Endothelial cell of umbilical vein (primary cell): Measurements from ENCODE around the gene ITGA11. TPM values are rescaled to one million over a fixed set of nuclear protein-coding genes. Genes with fewer than 3 reads are reported as not detected.

Source experiments
- BruUV-seq: library from RNA; stranded (reverse); fragments of 400-500 nt; replicated peaks from 2 replicates; lab custom pipeline; 2021; lab: Mats Ljungman, UMichigan
- CTCF ChIA-PET: fragments of 300-600, 350-600 bp; sonication (Branson Sonifier 250); formaldehyde crosslinking; loops from one replicate; lab custom pipeline; 2021; ENCODE audit warnings: antibody characterized with exemption, inconsistent platforms; lab: Charles Lee
- POLR2A ChIA-PET: fragments of 300-600, 350-600 bp; sonication (Branson Sonifier 250); formaldehyde crosslinking; loops from one replicate; lab custom pipeline; 2021; ENCODE audit warnings: antibody characterized with exemption, inconsistent platforms; lab: Charles Lee
- DNase-seq: peaks from one replicate; pipeline ENCODE4 v3.0.0-alpha.2; 2011; ENCODE audit warnings: low read depth, low spot score
- FAIRE-seq: peaks from 2 replicates; lab custom pipeline; 2011; peaks lifted over from hg19 to GRCh38; lab: Jason Lieb, UNC
- H2AFZ ChIP-seq: 2 replicates; pipeline ENCODE4 v1.6.0; 2012; ENCODE audit warnings: low read depth, low read length, control low read depth, inconsistent platforms
- H3K27ac ChIP-seq: 2 replicates; pipeline ENCODE4 v1.5.1; 2011; ENCODE audit warnings: low read depth, mild to moderate bottlenecking, control low read depth, low read length, moderate library complexity; ENCODE audit not compliant: insufficient read depth
- H3K27me3 ChIP-seq, 2 experiments: 2 replicates each; pipeline versions ENCODE4 v1.6.0 to v1.6.1; 2011; ENCODE audit warnings: low read length in 2 of 2, mixed read lengths in 1 of 2; ENCODE audit not compliant: control insufficient read depth in 2 of 2, insufficient read depth in 2 of 2
- H3K36me3 ChIP-seq, 2 experiments: 2 replicates in 1 of 2; 3 replicates in 1 of 2; pipeline ENCODE4 v1.5.1; 2011; ENCODE audit warnings: low read length in 2 of 2, mild to moderate bottlenecking in 1 of 2, moderate library complexity in 1 of 2; ENCODE audit not compliant: control insufficient read depth in 2 of 2, insufficient read depth in 2 of 2; ENCODE audit errors: extremely low read depth in 1 of 2
- H3K4me1 ChIP-seq: 3 replicates; pipeline ENCODE4 v1.5.1; 2011; ENCODE audit warnings: mild to moderate bottlenecking, low read length; ENCODE audit not compliant: control insufficient read depth, insufficient read depth; ENCODE audit errors: extremely low read depth
- H3K4me2 ChIP-seq: 2 replicates; pipeline ENCODE4 v1.6.1; 2011; ENCODE audit warnings: low read length, control low read depth, mixed read lengths; ENCODE audit not compliant: insufficient read depth
- H3K4me3 ChIP-seq, 3 experiments: fragments of 200-600 bp in 1 of 3; sonication (generic), shearing (Covaris generic) in 1 of 3; replicated peaks in 1 of 3; 2 replicates each; pipeline ENCODE4 v1.5.1; 2011 to 2016; ENCODE audit warnings: control low read depth in 3 of 3, low read length in 3 of 3, mild to moderate bottlenecking in 2 of 3, inconsistent platforms in 1 of 3, low read depth in 1 of 3, moderate library complexity in 1 of 3; ENCODE audit not compliant: insufficient read depth in 1 of 3
- H3K79me2 ChIP-seq: 2 replicates; pipeline ENCODE4 v1.6.0; 2012; ENCODE audit warnings: low read length, inconsistent platforms; ENCODE audit not compliant: control insufficient read depth, insufficient read depth
- H3K9ac ChIP-seq: replicated peaks from 2 replicates; pipeline ENCODE3; 2011; ENCODE audit warnings: low read length, control low read depth; ENCODE audit not compliant: insufficient read depth; ENCODE audit errors: extremely low read depth
- H3K9me1 ChIP-seq: replicated peaks from 3 replicates; pipeline ENCODE4 v1.6.0; 2011; ENCODE audit warnings: mild to moderate bottlenecking, low read length; ENCODE audit not compliant: control insufficient read depth, insufficient read depth; ENCODE audit errors: extremely low read depth
- H3K9me3 ChIP-seq: replicated peaks from 2 replicates; pipeline ENCODE4 v1.5.1; 2012; ENCODE audit warnings: low read length, inconsistent platforms; ENCODE audit not compliant: control insufficient read depth, insufficient read depth
- H4K20me1 ChIP-seq: replicated peaks from 2 replicates; pipeline ENCODE3; 2011; ENCODE audit warnings: mild to moderate bottlenecking, low read length; ENCODE audit not compliant: control insufficient read depth, insufficient read depth; ENCODE audit errors: extremely low read depth
- FOS ChIP-seq: IDR thresholded peaks from 2 replicates; pipeline ENCODE4 v1.6.1; 2011; ENCODE audit warnings: mild to moderate bottlenecking, low read length, moderate library complexity, borderline replicate concordance; ENCODE audit not compliant: insufficient read depth
- MYC ChIP-seq: IDR thresholded peaks from one replicate; pipeline ENCODE4 v1.6.1; 2011; ENCODE audit warnings: mild to moderate bottlenecking, low read depth, low read length
- dilution Hi-C: fragments of 300-500 bp; cut with MboI; formaldehyde crosslinking; loops from one replicate; pipeline ENCODE4 v1.15.0; 2019; ENCODE audit warnings: low sequenced_read_pairs; ENCODE audit not compliant: extremely low pct_ligation_motif_present
- intact Hi-C: fragments of 100-400 bp; cut with micrococcal nuclease; formaldehyde crosslinking; loops from one replicate; pipeline ENCODE4 v1.10.0; 2022
- polyA plus RNA-seq, 4 experiments: library from polyadenylated mRNA; depleted of rRNA in 3 of 4; stranded (reverse) in 3 of 4; unstranded in 1 of 4; fragments of >200 nt; gene quantifications; 2 replicates each; pipeline versions ENCODE4 v1.2.1 to v1.2.3, GENCODE V29; 2011 to 2012; ENCODE audit warnings: missing spikeins in 1 of 4
- total RNA-seq: library from RNA; stranded (reverse); gene quantifications from 2 replicates; pipeline ENCODE4 v1.2.3, GENCODE V29; 2021
- TF ChIP-seq, protein P1 (sequence below): IDR thresholded peaks from 2 replicates; pipeline ENCODE4 v1.6.1; 2011; ENCODE audit not compliant: insufficient read depth, insufficient read length

The ITGA11 gene
- total and polyA plus RNA-seq, 2 donors (not counting 3 experiments of a cell fraction or from before 2014, with no cell fraction given), result 0.18 to 1.0 TPM

DNA sequence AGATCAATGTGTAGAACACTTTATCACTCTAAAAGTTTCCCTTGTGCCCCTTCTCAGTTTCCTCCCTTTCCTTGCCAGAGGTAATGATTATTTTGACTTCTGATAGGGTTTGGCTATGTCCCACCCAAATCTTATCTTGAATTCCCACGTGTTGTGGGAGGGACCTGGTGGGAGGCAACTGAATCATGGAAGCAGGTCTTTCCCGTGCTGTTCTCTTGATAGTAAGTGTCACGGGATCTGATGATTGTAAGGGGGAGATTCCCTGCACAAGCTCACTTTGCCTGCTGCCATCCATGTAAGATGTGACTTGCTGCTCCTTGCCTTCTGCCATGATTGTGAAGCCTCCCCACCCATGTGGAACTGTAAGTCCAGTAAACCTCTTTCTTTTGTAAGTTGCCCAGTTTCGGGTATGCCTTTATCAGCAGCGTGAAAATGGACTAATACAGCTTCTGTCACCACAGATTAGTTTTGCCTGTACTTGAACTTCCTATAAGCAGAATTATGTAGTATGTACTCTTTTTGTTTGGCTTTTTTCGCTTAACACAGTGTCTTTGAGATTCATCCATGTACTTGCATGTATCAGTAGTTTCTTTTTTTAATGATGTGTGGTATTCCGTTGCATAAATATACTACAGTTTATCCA, 147.2 kb downstream of the ITGA11 start:
- no peak for TF ChIP-seq MYC
- intact Hi-C loops, result no loop called here
- H3K27me3 ChIP-seq, result no peaks in the 10 kb centered on the region
- no peak overlapping the region for H3K4me3 ChIP-seq
- H3K27ac ChIP-seq, result no peak overlapping the region
- no peaks in the 10 kb centered on the region for H3K9me1 ChIP-seq
- CTCF ChIA-PET, result interaction anchor here (1.3 kb wide), 1 partner anchor 32 kb away, joined by 3 read pairs; no protein-coding TSS in a partner anchor
- H4K20me1 ChIP-seq, result peaks cover 10% of the 10 kb centered on the region
- dilution Hi-C loops, result no loop called here
- no peak for FAIRE-seq
- H2AFZ ChIP-seq, result no peak overlapping the region
- BruUV-seq, result no TSS peak
- H3K4me1 ChIP-seq, result peaks cover 19% of the 10 kb centered on the region
- H3K4me2 ChIP-seq, result no peak overlapping the region
- POLR2A ChIA-PET, result no interaction called here
- H3K9me3 ChIP-seq, result no peaks in the 10 kb centered on the region
- no peak for DNase-seq
- peaks cover 0 to 2% of the 10 kb centered on the region in 2 experiments for H3K36me3 ChIP-seq
- no peak overlapping the region for H3K9ac ChIP-seq
- peaks cover 98% of the 10 kb centered on the region for H3K79me2 ChIP-seq

DNA sequence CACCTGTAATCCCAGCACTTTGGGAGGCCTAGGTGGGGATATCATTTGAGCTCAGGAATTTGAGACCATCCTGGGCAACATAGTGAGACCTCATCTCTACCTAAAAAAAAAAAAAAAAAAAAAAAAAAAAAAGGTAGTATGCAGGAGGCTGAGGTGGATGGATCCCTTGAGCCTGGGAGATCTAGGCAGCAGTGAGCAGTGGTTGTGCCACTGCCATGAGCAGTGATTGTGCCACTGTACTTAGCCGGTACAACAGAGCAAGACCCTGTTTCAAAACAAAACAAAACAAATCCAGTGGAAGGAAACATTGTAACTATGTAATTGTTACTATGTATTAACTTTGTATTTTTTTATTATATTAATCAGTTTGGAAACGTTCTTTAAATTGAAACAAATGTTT, 148.6 kb downstream of the ITGA11 start:
- POLR2A ChIA-PET, result no interaction called here
- no peaks in the 10 kb centered on the region for H3K27me3 ChIP-seq
- no peak overlapping the region for H2AFZ ChIP-seq
- no peak overlapping the region for H3K27ac ChIP-seq
- H3K9ac ChIP-seq, result no peak overlapping the region
- intact Hi-C loops (no loop called here), dilution Hi-C loops (no loop called here)
- H3K79me2 ChIP-seq, result peaks cover 98% of the 10 kb centered on the region
- DNase-seq (no peak), FAIRE-seq (no peak)
- H3K4me3 ChIP-seq, result no peak overlapping the region
- peaks cover 8% of the 10 kb centered on the region for H4K20me1 ChIP-seq
- BruUV-seq, result no TSS peak
- H3K4me2 ChIP-seq, result no peak overlapping the region
- no peaks in the 10 kb centered on the region for H3K9me1 ChIP-seq
- CTCF ChIA-PET, result interaction anchor here (0.6 to 1.6 kb wide), 4 partner anchors 8 to 276 kb away, joined by 3 to 9 read pairs (median 5); no protein-coding TSS in a partner anchor
- H3K4me1 ChIP-seq, result peaks cover 27% of the 10 kb centered on the region
- H3K9me3 ChIP-seq, result no peaks in the 10 kb centered on the region
- H3K36me3 ChIP-seq, result no peaks in the 10 kb centered on the region
- TF ChIP-seq, protein P1, sequence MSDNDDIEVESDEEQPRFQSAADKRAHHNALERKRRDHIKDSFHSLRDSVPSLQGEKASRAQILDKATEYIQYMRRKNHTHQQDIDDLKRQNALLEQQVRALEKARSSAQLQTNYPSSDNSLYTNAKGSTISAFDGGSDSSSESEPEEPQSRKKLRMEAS, result no peak
- TF ChIP-seq MYC (no peak), FOS (no peak)
